ENCODE measurements around the gene AVPR2. TPM values are rescaled to one million over a fixed set of nuclear protein-coding genes. Genes with fewer than 3 reads are reported as not detected.
A peak's percentile ranks its signal among the peaks of the same experiment; 100 is the strongest.

Gene AVPR2
- total and polyA plus RNA-seq, 10 of the 15 experiments (the other 5 are each of a cell fraction or from before 2014, with no cell fraction given) = 0.12 to 0.37 TPM; not detected in 8

DNA sequence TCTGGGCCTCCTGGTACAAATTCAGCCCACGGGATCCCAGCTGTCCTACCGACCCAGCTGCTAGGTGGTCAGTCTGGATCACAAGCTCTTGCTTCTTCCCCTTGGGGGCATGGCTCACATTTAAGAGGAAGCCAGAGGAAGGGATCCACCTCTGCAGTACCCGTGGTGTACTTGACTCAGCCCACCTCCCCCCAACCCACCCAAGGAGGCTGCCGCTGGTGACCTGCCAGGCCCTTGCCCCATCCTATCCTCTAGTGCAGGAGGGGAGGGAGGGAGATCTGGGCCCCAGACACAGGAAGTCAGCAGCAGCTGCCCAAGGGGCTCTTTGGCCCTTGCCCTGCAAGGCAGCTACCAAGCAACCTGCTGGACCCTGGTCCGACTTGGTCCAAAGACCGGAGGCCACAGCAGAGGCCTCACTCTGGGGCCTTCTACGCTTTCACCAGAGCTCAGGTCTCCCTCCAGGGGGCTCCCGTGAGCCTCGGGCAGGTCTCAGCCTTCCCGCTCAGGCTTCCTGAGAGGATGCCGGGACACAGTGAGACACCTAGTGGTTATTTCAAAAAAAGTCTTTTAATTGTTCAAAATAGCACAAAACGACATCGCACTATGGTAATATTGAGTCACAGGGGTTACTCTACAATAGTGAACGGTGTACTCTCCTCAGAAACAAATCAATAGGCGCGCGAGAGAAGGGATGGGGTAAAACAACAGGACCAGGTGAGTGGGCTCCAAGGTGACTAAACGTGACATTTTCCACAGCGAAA, 42.7 kb downstream of the AVPR2 start (continued):
- TF ChIP-seq, protein P1, sequence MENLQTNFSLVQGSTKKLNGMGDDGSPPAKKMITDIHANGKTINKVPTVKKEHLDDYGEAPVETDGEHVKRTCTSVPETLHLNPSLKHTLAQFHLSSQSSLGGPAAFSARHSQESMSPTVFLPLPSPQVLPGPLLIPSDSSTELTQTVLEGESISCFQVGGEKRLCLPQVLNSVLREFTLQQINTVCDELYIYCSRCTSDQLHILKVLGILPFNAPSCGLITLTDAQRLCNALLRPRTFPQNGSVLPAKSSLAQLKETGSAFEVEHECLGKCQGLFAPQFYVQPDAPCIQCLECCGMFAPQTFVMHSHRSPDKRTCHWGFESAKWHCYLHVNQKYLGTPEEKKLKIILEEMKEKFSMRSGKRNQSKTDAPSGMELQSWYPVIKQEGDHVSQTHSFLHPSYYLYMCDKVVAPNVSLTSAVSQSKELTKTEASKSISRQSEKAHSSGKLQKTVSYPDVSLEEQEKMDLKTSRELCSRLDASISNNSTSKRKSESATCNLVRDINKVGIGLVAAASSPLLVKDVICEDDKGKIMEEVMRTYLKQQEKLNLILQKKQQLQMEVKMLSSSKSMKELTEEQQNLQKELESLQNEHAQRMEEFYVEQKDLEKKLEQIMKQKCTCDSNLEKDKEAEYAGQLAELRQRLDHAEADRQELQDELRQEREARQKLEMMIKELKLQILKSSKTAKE (IDR thresholded peaks at IDR 0.05; ENCODE audit: low read depth, poor library complexity, severe bottlenecking) = no peak
- 0 out of 4 replicates have a peak, but pooled peaks of 1 of the 2 experiments have one; percentile 32 for TF ChIP-seq BHLHE40 (IDR thresholded peaks at IDR 0.05; ENCODE audit: borderline replicate concordance in 1 of 2, low read depth in 2 of 2, low read length in 1 of 2)
- TF ChIP-seq SMARCA5 (IDR thresholded peaks at IDR 0.05) = peak; percentile 50; the same call in 1 of the 2 replicates

DNA sequence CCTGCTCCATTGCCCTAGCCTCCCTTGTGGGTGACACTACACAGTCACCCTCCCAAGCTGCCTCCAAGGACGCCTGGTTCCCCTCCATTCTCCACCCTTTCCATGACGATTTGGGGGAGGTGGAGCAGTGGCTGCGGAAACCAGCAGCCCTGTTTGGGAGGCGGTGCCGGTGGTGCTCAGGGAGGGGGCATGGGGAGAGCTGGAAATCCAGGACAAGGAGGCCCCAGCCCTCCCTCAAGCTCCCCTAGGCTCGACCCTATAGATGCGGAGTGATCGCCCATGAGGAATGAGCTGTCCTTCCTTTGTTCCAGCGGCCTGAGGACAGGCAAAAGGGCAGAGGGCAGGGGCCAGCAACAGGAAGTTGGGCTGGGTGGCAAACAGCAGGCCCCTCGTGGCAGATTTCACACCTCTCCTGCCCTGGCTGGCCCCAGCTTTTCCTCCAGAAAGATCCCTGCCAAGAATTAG, 43.6 kb downstream of the AVPR2 start:
- Histone ChIP-seq H3K4me3 (no peak overlapping the region), H3K36me3 (ENCODE audit: control insufficient read depth in 2 of 2, insufficient read depth in 2 of 2, low read length in 1 of 2) (peaks cover 2 to 32% of the 10 kb centered on the region in 2 experiments; a peak in 3 of 4 replicates), H3K27ac (ENCODE audit: control insufficient read depth, insufficient read depth) (no peak overlapping the region), H3K4me2 (ENCODE audit: control insufficient read depth, insufficient read depth) (no peak overlapping the region), H4K20me1 (ENCODE audit: control insufficient read depth, insufficient read depth) (no peaks in the 10 kb centered on the region), H3K9ac (ENCODE audit: control insufficient read depth, insufficient read depth, low read length) (no peak overlapping the region), H3K9me3 (replicated peaks; ENCODE audit: control insufficient read depth, insufficient read depth, low read length) (no peaks in the 10 kb centered on the region), H3K4me1 (ENCODE audit: control insufficient read depth, insufficient read depth, low read length) (no peaks in the 10 kb centered on the region), H3K79me2 (ENCODE audit: control insufficient read depth, insufficient read depth, low read length) (no peaks in the 10 kb centered on the region), H3K27me3 (replicated peaks in 1 of 2; ENCODE audit: control insufficient read depth in 2 of 2, insufficient read depth in 2 of 2, low read length in 1 of 2) (no peaks in the 10 kb centered on the region), H2AFZ (ENCODE audit: control insufficient read depth, low read depth, low read length) (no peak overlapping the region)
- POLR2A ChIA-PET = no interaction called here
- intact Hi-C loops (cut with micrococcal nuclease; ENCODE audit: unreplicated experiment) (loop anchor here (5.0 kb wide), 1 partner anchor 991 kb away; no protein-coding TSS in a partner anchor), in situ Hi-C loops (cut with MboI) (no loop called here)
- WGBS (ENCODE audit: insufficient coverage, insufficient replicate concordance, low lambda C conversion rate, missing lambda C conversion rate) = 79% methylated on average over 10 of the region's 10 CpGs
- no peak for ATAC-seq
- DNase-seq (ENCODE audit: low read depth, low spot score) = no peak
- RAD21 ChIA-PET (ENCODE audit: unreplicated experiment) = interaction anchor here (1.0 to 4.6 kb wide), 4 partner anchors 15 to 65 kb away, joined by 3 to 59 read pairs (median 8); partner anchors contain the start of gene ARHGAP4
- BruUV-seq (replicated peaks) = no TSS peak
- SMC1A ChIA-PET (ENCODE audit: uncharacterized antibody, unreplicated experiment) = interaction anchor here (1.2 to 6.5 kb wide), 2 partner anchors 23 to 105 kb away, joined by 3 to 61 read pairs; partner anchors contain the start of gene ARHGAP4
- FAIRE-seq = no peak
- CTCF ChIA-PET = interaction anchor here (0.6 to 8.7 kb wide), 11 partner anchors 14 to 185 kb away, joined by 3 to 172 read pairs (median 7); partner anchors contain the start of genes ARHGAP4, IDH3G, NAA10 and PLXNB3
- TF ChIP-seq RB1 (IDR thresholded peaks at IDR 0.05; ENCODE audit: borderline replicate concordance) (no peak), POLR2AphosphoS2 (IDR thresholded peaks at IDR 0.05; ENCODE audit: low read depth, low read length) (no peak), CHD4 (IDR thresholded peaks at IDR 0.05) (no peak), EP300 (IDR thresholded peaks at IDR 0.05; ENCODE audit: borderline replicate concordance in 1 of 2, control insufficient read depth in 1 of 2, low read depth in 2 of 2, low read length in 2 of 2) (no peak), BCL11A (IDR thresholded peaks at IDR 0.05; ENCODE audit: low read depth, low read length) (no peak), TBL1XR1 (IDR thresholded peaks at IDR 0.05; ENCODE audit: low read depth, low read length) (no peak)
- TF ChIP-seq, protein P2, sequence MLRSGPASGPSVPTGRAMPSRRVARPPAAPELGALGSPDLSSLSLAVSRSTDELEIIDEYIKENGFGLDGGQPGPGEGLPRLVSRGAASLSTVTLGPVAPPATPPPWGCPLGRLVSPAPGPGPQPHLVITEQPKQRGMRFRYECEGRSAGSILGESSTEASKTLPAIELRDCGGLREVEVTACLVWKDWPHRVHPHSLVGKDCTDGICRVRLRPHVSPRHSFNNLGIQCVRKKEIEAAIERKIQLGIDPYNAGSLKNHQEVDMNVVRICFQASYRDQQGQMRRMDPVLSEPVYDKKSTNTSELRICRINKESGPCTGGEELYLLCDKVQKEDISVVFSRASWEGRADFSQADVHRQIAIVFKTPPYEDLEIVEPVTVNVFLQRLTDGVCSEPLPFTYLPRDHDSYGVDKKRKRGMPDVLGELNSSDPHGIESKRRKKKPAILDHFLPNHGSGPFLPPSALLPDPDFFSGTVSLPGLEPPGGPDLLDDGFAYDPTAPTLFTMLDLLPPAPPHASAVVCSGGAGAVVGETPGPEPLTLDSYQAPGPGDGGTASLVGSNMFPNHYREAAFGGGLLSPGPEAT (IDR thresholded peaks at IDR 0.05; ENCODE audit: low read depth) = no peak
- TF ChIP-seq, protein P3, sequence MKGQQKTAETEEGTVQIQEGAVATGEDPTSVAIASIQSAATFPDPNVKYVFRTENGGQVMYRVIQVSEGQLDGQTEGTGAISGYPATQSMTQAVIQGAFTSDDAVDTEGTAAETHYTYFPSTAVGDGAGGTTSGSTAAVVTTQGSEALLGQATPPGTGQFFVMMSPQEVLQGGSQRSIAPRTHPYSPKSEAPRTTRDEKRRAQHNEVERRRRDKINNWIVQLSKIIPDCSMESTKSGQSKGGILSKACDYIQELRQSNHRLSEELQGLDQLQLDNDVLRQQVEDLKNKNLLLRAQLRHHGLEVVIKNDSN (IDR thresholded peaks at IDR 0.05; ENCODE audit: borderline replicate concordance, extremely low read length, insufficient read depth, low read depth, low read length) = no peak
- TF ChIP-seq, protein P4, sequence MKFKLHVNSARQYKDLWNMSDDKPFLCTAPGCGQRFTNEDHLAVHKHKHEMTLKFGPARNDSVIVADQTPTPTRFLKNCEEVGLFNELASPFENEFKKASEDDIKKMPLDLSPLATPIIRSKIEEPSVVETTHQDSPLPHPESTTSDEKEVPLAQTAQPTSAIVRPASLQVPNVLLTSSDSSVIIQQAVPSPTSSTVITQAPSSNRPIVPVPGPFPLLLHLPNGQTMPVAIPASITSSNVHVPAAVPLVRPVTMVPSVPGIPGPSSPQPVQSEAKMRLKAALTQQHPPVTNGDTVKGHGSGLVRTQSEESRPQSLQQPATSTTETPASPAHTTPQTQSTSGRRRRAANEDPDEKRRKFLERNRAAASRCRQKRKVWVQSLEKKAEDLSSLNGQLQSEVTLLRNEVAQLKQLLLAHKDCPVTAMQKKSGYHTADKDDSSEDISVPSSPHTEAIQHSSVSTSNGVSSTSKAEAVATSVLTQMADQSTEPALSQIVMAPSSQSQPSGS (IDR thresholded peaks at IDR 0.05; ENCODE audit: low read length) = no peak
- TF ChIP-seq, protein P5, sequence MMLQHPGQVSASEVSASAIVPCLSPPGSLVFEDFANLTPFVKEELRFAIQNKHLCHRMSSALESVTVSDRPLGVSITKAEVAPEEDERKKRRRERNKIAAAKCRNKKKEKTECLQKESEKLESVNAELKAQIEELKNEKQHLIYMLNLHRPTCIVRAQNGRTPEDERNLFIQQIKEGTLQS (IDR thresholded peaks at IDR 0.05; ENCODE audit: borderline replicate concordance, extremely low read depth, low read depth, low read length) = no peak
